HG02642 (cell line): ENCODE results near the gene PTPN13.
"Not testable (repeated sequence)": the region's sequence is repeated elsewhere in the genome, so short reads cannot be mapped to it uniquely, and the experiment has no call there.

Experiments used
- ATAC-seq: cut with Tn5 transposase; IDR thresholded peaks from one replicate; pipeline ENCODE4 v1.9.1; 2021; ENCODE audit warnings: mild to moderate bottlenecking; ENCODE audit not compliant: unreplicated experiment, poor library complexity

Gene PTPN13

GRCh38 chr4:86631166-86631565 is 37.1 kb downstream of the PTPN13 start:
- ATAC-seq = no peak

GRCh38 chr4:86633854-86634253 is 39.7 kb downstream of the PTPN13 start:
- no peak for ATAC-seq

GRCh38 chr4:86640469-86640868 is 46.4 kb downstream of the PTPN13 start:
- ATAC-seq = no peak

GRCh38 chr4:86641516-86642090 is 47.5 kb downstream of the PTPN13 start:
- ATAC-seq = no peak

GRCh38 chr4:86644892-86645291 is 50.8 kb downstream of the PTPN13 start:
- no peak for ATAC-seq

GRCh38 chr4:86652332-86652932 is 58.3 kb downstream of the PTPN13 start:
- ATAC-seq = no peak

- no peak for ATAC-seq
These were observed 59.2 kb downstream of the PTPN13 start for GRCh38 chr4:86653237-86653865.

GRCh38 chr4:86656781-86657180 is 62.7 kb downstream of the PTPN13 start:
- not testable (repeated sequence) for ATAC-seq

- no peak for ATAC-seq
These were observed 63.3 kb downstream of the PTPN13 start for GRCh38 chr4:86657382-86657781.

- peak; percentile 51 for ATAC-seq
These were observed 63.8 kb downstream of the PTPN13 start for GRCh38 chr4:86657910-86658309.

GRCh38 chr4:86660401-86660800 is 66.3 kb downstream of the PTPN13 start:
- no peak for ATAC-seq

- ATAC-seq = no peak
These were observed 66.9 kb downstream of the PTPN13 start for GRCh38 chr4:86661006-86661405.

GRCh38 chr4:86661418-86661817 is 67.3 kb downstream of the PTPN13 start:
- ATAC-seq = no peak

GRCh38 chr4:86664959-86665358 is 70.8 kb downstream of the PTPN13 start:
- no peak for ATAC-seq

GRCh38 chr4:86670298-86670697 is 76.2 kb downstream of the PTPN13 start:
- no peak for ATAC-seq

GRCh38 chr4:86670756-86671155 is 76.6 kb downstream of the PTPN13 start:
- ATAC-seq = no peak

- no peak for ATAC-seq
These were observed 81.4 kb downstream of the PTPN13 start for GRCh38 chr4:86675548-86675947.

GRCh38 chr4:86678796-86679195 is 84.7 kb downstream of the PTPN13 start:
- no peak for ATAC-seq

GRCh38 chr4:86679441-86679840 is 85.3 kb downstream of the PTPN13 start:
- no peak for ATAC-seq

- no peak for ATAC-seq
These were observed 89.1 kb downstream of the PTPN13 start for GRCh38 chr4:86683167-86683566.

GRCh38 chr4:86683983-86684382 is 89.9 kb downstream of the PTPN13 start:
- no peak for ATAC-seq

- ATAC-seq = no peak
These were observed 91.3 kb downstream of the PTPN13 start for GRCh38 chr4:86685401-86685800.
